ENCODE data around the gene SERPINB7. TPM values are rescaled to one million over a fixed set of nuclear protein-coding genes. Genes with fewer than 3 reads are reported as not detected.

Gene SERPINB7
- polyA plus RNA-seq, 3 donors from 2014 or later: not detected

DNA sequence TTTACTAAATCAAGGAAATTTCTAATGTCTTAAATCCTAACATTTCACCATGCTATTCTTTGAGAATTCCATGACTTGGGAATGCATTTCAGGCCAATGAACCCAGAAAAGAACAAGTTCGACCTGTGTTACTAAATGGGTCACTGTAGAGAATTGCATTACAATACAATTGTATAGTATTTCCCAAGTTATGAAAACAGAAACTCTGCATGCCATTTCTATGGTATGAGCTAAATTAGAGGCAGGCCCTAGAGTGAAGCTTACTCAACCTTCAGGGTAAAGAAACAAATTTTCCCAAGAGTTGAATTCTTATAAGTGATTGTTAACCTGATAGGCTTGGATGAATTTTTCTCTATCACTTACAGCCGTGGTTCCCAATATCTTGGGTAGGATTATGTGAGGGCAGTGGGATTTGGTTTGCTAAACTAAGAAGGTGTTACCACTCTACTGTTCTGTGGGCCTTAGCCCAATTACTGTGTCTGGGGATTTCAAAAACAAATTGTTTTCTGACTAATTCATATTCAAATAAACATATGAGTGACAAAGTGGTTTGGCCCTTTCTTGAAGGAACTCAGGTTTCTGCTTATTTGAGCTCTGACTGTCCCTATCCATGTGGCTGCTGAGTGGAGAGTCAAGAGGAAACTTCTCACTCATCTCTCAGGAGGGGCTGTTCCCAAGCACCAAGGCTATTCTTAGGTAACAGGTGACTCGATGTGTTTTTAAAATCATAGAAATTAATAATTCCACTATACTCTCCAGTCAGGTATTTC is 11.2 kb upstream of the SERPINB7 start:
- Mint-ChIP-seq H3K4me3 (no peak overlapping the region), H3K27ac (no peak overlapping the region), H3K36me3 (peaks cover 0 to 10% (median 0%) of the 10 kb centered on the region in 3 donors), H3K4me1 (no peaks in the 10 kb centered on the region), H3K27me3 (ENCODE audit: low read depth in 3 of 3) (peaks cover 0 to 8% (median 2%) of the 10 kb centered on the region in 3 donors), H3K9me3 (peaks cover 9 to 19% (median 12%) of the 10 kb centered on the region in 6 donors)
- DNase-seq: no peak

- no peak for DNase-seq
- Mint-ChIP-seq H3K9me3 (peaks cover 0 to 5% (median 3%) of the 10 kb centered on the region in 6 donors), H3K4me1 (no peaks in the 10 kb centered on the region), H3K27ac (no peak overlapping the region), H3K4me3 (no peak overlapping the region), H3K27me3 (ENCODE audit: low read depth in 3 of 3) (peaks cover 0 to 8% (median 2%) of the 10 kb centered on the region in 3 donors), H3K36me3 (no peaks in the 10 kb centered on the region)
Observed at GRCh38 chr18:63765837-63766236, 9.4 kb upstream of the SERPINB7 start.

GRCh38 chr18:63773551-63773950 is 1.7 kb upstream of the SERPINB7 start:
- no peaks in the 10 kb centered on the region for H3K36me3 Mint-ChIP-seq
- no peak for DNase-seq
- no peaks in the 10 kb centered on the region for H3K4me1 Mint-ChIP-seq
- peaks cover 5 to 17% (median 6%) of the 10 kb centered on the region in 3 donors for H3K27me3 Mint-ChIP-seq (ENCODE audit: low read depth in 3 of 3)
- H3K9me3 Mint-ChIP-seq: peaks cover 0 to 6% (median 0%) of the 10 kb centered on the region in 6 donors
- H3K27ac Mint-ChIP-seq: no peak overlapping the region
- H3K4me3 Mint-ChIP-seq: no peak overlapping the region

- Mint-ChIP-seq H3K27ac (no peak overlapping the region), H3K27me3 (ENCODE audit: low read depth in 3 of 3) (peaks cover 6 to 17% (median 7%) of the 10 kb centered on the region in 3 donors), H3K4me3 (no peak overlapping the region), H3K36me3 (no peaks in the 10 kb centered on the region), H3K4me1 (no peaks in the 10 kb centered on the region), H3K9me3 (peaks cover 0 to 6% (median 0%) of the 10 kb centered on the region in 6 donors)
- no peak for DNase-seq
Observed at GRCh38 chr18:63774511-63774910, 707 bp upstream of the SERPINB7 start.

DNA sequence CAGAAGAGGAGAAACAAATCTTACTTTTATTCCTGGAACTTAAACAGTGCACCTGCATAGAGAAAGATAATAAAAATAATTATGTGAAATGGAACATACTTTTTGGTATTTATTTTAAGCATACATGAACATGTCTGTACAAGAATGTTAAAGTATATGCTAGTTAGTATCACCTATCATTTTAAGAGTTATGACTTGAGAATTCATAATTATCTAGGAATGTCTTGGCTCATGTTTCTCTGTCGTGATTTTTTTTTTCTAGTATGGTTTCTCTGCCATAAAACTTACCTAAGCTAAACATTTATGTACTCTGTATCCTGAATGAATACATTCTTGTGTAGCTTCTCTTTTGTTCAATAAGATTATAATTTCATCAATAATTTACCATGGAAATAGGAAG is 4.2 kb downstream of the SERPINB7 start:
- Mint-ChIP-seq H3K36me3 (no peaks in the 10 kb centered on the region), H3K4me3 (no peak overlapping the region), H3K27me3 (ENCODE audit: low read depth in 3 of 3) (peaks cover 5 to 14% (median 6%) of the 10 kb centered on the region in 3 donors), H3K9me3 (peaks cover 0 to 2% (median 0%) of the 10 kb centered on the region in 6 donors), H3K4me1 (no peaks in the 10 kb centered on the region), H3K27ac (no peak overlapping the region)
- no peak for DNase-seq

GRCh38 chr18:63783394-63783793 is 8.2 kb downstream of the SERPINB7 start:
- Mint-ChIP-seq H3K9me3 (peaks cover 0 to 2% (median 0%) of the 10 kb centered on the region in 6 donors), H3K27me3 (ENCODE audit: low read depth in 3 of 3) (peaks cover 2 to 3% (median 3%) of the 10 kb centered on the region in 3 donors), H3K27ac (no peak overlapping the region), H3K4me1 (peaks cover 4 to 10% of the 10 kb centered on the region in 2 donors), H3K4me3 (no peak overlapping the region), H3K36me3 (no peaks in the 10 kb centered on the region)
- DNase-seq: no peak

GRCh38 chr18:63784787-63785452 is 9.7 kb downstream of the SERPINB7 start:
- Mint-ChIP-seq H3K4me1 (peaks cover 14 to 22% of the 10 kb centered on the region in 2 donors), H3K9me3 (peaks cover 0 to 2% (median 0%) of the 10 kb centered on the region in 6 donors), H3K27me3 (ENCODE audit: low read depth in 3 of 3) (peaks cover 1 to 3% (median 2%) of the 10 kb centered on the region in 3 donors), H3K27ac (no peak overlapping the region), H3K36me3 (no peaks in the 10 kb centered on the region), H3K4me3 (no peak overlapping the region)
- DNase-seq: no peak

DNA sequence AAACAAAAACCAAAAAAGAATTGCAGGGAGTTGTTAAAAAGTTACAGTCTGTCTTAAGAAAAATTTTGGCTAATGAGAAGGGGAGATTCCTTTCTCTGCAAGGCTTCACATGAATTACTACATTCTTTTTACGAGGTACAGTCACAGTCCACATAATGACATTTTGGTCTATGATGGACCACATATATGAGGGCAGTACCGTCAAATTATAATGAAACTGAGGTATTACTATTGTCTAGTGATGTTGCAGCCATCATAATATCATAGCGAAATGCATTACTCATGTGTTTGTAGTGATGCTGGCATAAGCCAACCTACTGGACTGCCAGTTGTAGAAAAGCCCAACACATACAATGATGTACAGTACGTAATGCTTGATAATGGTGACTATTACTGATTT is 12.5 kb downstream of the SERPINB7 start:
- Mint-ChIP-seq H3K9me3 (no peaks in the 10 kb centered on the region), H3K4me3 (no peak overlapping the region), H3K27me3 (ENCODE audit: low read depth in 3 of 3) (peaks cover 0 to 3% (median 0%) of the 10 kb centered on the region in 3 donors), H3K36me3 (no peaks in the 10 kb centered on the region), H3K4me1 (peaks cover 14 to 22% of the 10 kb centered on the region in 2 donors), H3K27ac (no peak overlapping the region)
- no peak for DNase-seq

DNA sequence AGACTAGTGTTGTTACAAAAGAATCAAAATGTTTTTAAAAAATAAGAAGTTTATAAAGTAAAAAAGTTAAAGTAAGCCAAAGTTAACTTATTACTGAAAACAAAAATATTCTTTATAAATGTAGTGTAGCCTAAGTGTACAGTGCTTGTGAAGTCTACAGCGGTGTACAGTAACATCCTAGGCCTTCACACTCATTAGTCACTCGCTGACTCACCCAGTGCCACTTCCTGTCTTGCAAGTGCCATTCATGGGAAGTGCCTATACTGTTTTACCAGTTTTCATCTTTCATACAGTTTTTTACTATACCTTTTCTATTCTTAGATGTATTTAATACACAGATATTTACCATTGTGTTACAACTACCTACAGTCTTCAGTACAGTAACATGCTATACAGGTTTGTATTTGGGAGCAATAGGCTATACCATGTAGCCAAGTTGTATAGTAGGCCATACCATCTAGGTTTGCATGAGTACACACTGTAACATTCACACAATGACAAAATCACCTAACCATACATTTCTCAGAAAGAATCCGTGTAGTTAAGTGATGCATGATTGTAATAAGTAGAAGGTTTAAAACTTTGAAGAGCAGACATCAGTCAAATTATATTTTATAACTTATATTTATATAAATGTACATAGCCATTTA is 13.4 kb downstream of the SERPINB7 start:
- Mint-ChIP-seq H3K27ac (peak overlapping the region; percentile 58 to 79 (median 72)), H3K9me3 (no peaks in the 10 kb centered on the region), H3K4me3 (peak overlapping the region in 2 of 5 donors; percentile 29 to 68), H3K36me3 (no peaks in the 10 kb centered on the region), H3K4me1 (peaks cover 14 to 22% of the 10 kb centered on the region in 2 donors), H3K27me3 (ENCODE audit: low read depth in 3 of 3) (peaks cover 0 to 2% (median 0%) of the 10 kb centered on the region in 3 donors)
- peak; percentile 11 to 47 (median 20) for DNase-seq

- Mint-ChIP-seq H3K27ac (peak overlapping the region; percentile 7 to 83 (median 50)), H3K27me3 (ENCODE audit: low read depth in 3 of 3) (peaks cover 0 to 2% (median 0%) of the 10 kb centered on the region in 3 donors), H3K4me3 (no peak overlapping the region), H3K36me3 (no peaks in the 10 kb centered on the region), H3K9me3 (no peaks in the 10 kb centered on the region), H3K4me1 (peaks cover 14 to 22% of the 10 kb centered on the region in 2 donors)
- DNase-seq: no peak
Observed at GRCh38 chr18:63789327-63789726, 14.1 kb downstream of the SERPINB7 start.

- DNase-seq: no peak
- Mint-ChIP-seq H3K4me1 (no peaks in the 10 kb centered on the region), H3K27ac (no peak overlapping the region), H3K27me3 (ENCODE audit: low read depth in 3 of 3) (peaks cover 0 to 3% (median 2%) of the 10 kb centered on the region in 3 donors), H3K4me3 (no peak overlapping the region), H3K9me3 (no peaks in the 10 kb centered on the region), H3K36me3 (no peaks in the 10 kb centered on the region)
Observed at GRCh38 chr18:63795606-63796005, 20.4 kb downstream of the SERPINB7 start.

DNA sequence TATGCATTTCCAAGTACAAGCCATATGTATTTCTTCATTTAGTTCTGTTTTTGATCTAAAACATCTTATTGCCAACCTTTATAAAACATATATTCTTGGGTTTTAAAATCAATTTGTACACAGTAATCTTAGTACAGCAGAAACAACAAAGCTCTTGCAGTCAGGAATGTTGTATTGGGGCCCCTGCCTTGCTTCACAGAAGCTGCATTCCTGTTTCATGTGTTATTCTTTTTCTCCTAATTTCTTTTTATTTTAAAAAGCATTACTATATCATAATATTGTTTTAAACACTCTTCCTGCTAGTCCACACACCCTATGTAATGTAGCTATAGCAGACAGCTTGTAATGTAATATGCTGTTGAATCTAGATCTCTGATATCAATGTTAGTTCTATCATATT is 24.0 kb downstream of the SERPINB7 start:
- Mint-ChIP-seq H3K4me1 (no peaks in the 10 kb centered on the region), H3K36me3 (no peaks in the 10 kb centered on the region), H3K27me3 (ENCODE audit: low read depth in 3 of 3) (peaks cover 2 to 5% (median 5%) of the 10 kb centered on the region in 3 donors), H3K4me3 (no peak overlapping the region), H3K27ac (no peak overlapping the region), H3K9me3 (peaks cover 0 to 2% (median 0%) of the 10 kb centered on the region in 6 donors)
- DNase-seq: no peak

- peaks cover 0 to 2% (median 0%) of the 10 kb centered on the region in 6 donors for H3K9me3 Mint-ChIP-seq
- H3K27me3 Mint-ChIP-seq (ENCODE audit: low read depth in 3 of 3): peaks cover 4 to 5% (median 5%) of the 10 kb centered on the region in 3 donors
- no peak for DNase-seq
- H3K27ac Mint-ChIP-seq: no peak overlapping the region
- no peaks in the 10 kb centered on the region for H3K4me1 Mint-ChIP-seq
- no peaks in the 10 kb centered on the region for H3K36me3 Mint-ChIP-seq
- no peak overlapping the region for H3K4me3 Mint-ChIP-seq
Observed at GRCh38 chr18:63801343-63801742, 26.1 kb downstream of the SERPINB7 start.

DNA sequence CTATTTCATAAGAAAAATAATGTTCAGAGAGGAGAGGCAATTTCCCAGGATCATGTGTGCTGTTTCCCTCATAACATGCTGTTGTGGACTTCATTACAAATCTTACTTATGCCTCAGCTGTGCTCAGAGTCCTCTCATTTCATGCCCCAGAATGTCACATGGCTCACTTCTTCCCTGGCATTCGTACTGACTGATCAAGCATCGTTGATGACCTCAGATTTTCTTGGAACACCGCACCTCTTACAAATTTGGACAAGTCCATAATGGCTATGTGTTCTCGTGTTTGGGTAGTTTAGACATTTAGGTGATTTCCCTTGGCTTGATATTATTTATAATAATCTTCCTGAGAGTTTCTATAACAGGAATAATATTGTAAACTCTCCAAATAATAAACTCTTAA is 32.9 kb downstream of the SERPINB7 start:
- Mint-ChIP-seq H3K27me3 (ENCODE audit: low read depth in 3 of 3) (peaks cover 0 to 5% (median 3%) of the 10 kb centered on the region in 3 donors), H3K9me3 (peaks cover 0 to 3% (median under 1%) of the 10 kb centered on the region in 6 donors), H3K27ac (no peak overlapping the region), H3K36me3 (no peaks in the 10 kb centered on the region), H3K4me3 (no peak overlapping the region), H3K4me1 (no peaks in the 10 kb centered on the region)
- no peak for DNase-seq
